NB4 (cell line): ENCODE measurements around the gene CAVIN4.

Source experiments
- MYC ChIP-seq: IDR thresholded peaks from 2 replicates; pipeline ENCODE4 v1.6.1; 2011; ENCODE audit warnings: low read depth, low read length
- POLR2A ChIP-seq: IDR thresholded peaks from 2 replicates; pipeline ENCODE4 v1.6.1; 2011; ENCODE audit warnings: mild to moderate bottlenecking; ENCODE audit not compliant: insufficient read length; ENCODE audit errors: extremely low read depth
- TF ChIP-seq, protein P1 (sequence below): IDR thresholded peaks from one replicate; pipeline ENCODE4 v1.5.1; 2012; ENCODE audit warnings: low read depth, low read length
- TF ChIP-seq, protein P2 (sequence below): IDR thresholded peaks from 2 replicates; pipeline ENCODE4 v1.6.1; 2011; ENCODE audit warnings: low read depth, low read length

DNA sequence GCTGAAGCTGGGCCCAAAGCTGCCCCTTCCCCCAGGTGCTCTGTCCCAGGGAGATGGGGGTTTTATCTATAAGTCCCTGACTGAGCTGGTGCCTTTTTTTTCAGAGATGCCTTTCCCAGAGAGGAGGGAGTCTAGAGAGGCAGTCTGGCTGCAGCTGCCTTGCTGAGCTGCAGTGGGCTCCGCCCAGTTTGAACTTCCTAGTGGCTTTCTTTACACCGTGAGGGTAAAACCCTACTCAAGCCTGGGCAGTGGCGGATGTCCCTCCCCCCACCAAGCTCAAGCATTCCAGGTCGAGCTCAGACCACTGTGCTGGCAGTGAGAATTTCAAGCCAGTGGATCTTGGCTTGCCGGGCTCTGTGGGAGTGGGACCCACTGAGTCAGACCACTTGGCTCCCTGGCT, 41.3 kb downstream of the CAVIN4 start:
- TF ChIP-seq, protein P1, sequence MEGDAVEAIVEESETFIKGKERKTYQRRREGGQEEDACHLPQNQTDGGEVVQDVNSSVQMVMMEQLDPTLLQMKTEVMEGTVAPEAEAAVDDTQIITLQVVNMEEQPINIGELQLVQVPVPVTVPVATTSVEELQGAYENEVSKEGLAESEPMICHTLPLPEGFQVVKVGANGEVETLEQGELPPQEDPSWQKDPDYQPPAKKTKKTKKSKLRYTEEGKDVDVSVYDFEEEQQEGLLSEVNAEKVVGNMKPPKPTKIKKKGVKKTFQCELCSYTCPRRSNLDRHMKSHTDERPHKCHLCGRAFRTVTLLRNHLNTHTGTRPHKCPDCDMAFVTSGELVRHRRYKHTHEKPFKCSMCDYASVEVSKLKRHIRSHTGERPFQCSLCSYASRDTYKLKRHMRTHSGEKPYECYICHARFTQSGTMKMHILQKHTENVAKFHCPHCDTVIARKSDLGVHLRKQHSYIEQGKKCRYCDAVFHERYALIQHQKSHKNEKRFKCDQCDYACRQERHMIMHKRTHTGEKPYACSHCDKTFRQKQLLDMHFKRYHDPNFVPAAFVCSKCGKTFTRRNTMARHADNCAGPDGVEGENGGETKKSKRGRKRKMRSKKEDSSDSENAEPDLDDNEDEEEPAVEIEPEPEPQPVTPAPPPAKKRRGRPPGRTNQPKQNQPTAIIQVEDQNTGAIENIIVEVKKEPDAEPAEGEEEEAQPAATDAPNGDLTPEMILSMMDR, result no peak
- TF ChIP-seq POLR2A (no peak), MYC (no peak)
- TF ChIP-seq, protein P2, sequence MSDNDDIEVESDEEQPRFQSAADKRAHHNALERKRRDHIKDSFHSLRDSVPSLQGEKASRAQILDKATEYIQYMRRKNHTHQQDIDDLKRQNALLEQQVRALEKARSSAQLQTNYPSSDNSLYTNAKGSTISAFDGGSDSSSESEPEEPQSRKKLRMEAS, result no peak
